A673 (cell line): ENCODE results near the gene MAP2K5.

Source experiments
- CTCF ChIP-seq: fragments of 300-800, 200-600 bp; sonication (generic); conservative IDR thresholded peaks from 2 replicates; pipeline ENCODE4 v1.5.1; 2017; ENCODE audit warnings: low read depth, mild to moderate bottlenecking, antibody characterized with exemption, low read length, moderate library complexity, mixed read lengths
- EZH2 ChIP-seq: fragments of 200-600 bp; sonication (generic); IDR thresholded peaks from 2 replicates; pipeline ENCODE4 v1.6.1; 2017; ENCODE audit warnings: borderline replicate concordance, low read depth, mild to moderate bottlenecking, mixed read lengths, antibody characterized with exemption, low read length; ENCODE audit not compliant: poor library complexity, severe bottlenecking

- TF ChIP-seq EZH2 (no peak), CTCF (no peak)
These were observed 8.8 kb downstream of the MAP2K5 start for GRCh38 chr15:67551207-67551743.
